Measurements from ENCODE around the gene PALMD.
A peak's percentile ranks its signal among the peaks of the same experiment; 100 is the strongest.

The PALMD gene

GRCh38 chr1:99702221-99702620 is 56.3 kb downstream of the PALMD start:
- DNase-seq: no peak

GRCh38 chr1:99704356-99704816 is 58.5 kb downstream of the PALMD start:
- DNase-seq: no peak

DNA sequence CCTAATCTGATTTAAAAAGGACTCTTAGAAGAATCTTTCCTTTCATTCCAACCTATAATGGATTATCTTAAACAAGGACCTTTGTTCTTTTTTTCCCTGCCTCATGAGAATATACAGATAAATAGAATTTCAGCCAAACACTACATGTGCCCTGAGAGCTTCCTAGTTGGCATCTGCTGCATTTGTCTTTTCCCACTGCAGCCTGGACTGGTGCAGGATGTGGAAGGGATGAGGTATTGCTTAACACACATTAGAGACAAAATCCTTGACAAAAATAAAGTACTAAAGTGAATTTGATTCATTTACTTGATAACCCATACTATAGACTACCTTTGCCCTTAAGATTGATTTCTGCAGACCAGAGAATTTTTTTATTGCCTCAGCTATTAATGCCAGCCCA is 59.5 kb downstream of the PALMD start:
- DNase-seq: no peak

- DNase-seq: peak; percentile 56
Observed at GRCh38 chr1:99707535-99708142, 61.7 kb downstream of the PALMD start.

- DNase-seq: no peak
Observed at GRCh38 chr1:99710994-99711393, 65.1 kb downstream of the PALMD start.

- no peak for DNase-seq
Observed at GRCh38 chr1:99713006-99713405, 67.1 kb downstream of the PALMD start.

- no peak for DNase-seq
Observed at GRCh38 chr1:99717005-99717404, 71.1 kb downstream of the PALMD start.

DNA sequence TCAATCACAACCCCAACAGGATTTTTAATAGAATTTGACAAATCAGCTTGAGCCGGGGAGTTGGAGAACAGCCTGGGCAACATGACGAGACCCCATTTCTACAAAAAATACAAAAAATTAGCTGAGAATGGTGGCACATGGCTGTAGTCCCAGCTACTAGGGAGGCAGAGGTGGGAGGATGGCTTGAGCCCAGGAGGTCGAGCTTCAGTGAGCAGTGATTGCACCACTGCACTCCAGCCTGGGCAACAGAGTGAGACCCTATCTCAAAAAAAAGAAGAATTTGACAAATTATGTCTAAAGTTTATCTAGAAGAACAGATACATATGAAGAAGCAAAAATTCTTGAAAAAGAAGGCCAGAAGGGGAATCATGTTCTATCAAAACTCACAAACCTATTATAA is 77.3 kb downstream of the PALMD start:
- no peak for DNase-seq

GRCh38 chr1:99725996-99726395 is 80.1 kb downstream of the PALMD start:
- no peak for DNase-seq

DNA sequence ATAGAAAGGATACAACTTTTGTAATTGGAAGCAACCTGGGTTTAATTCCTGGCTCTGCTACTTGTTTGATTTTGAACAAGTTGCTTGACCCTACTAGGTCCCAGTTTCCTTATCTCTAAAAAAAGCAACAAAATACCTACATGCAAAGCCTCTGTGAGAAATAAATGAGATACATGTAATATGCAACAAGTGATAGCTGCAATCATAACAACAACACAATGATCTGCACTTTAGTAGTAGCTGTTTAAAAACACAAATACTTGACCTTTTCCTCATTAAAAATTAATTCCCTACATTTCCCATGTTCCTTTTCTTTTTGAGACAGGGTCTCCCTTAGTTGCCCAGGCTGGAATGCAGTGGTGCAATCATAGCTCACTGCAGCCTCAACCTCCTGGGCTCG is 80.5 kb downstream of the PALMD start:
- no peak for DNase-seq

DNA sequence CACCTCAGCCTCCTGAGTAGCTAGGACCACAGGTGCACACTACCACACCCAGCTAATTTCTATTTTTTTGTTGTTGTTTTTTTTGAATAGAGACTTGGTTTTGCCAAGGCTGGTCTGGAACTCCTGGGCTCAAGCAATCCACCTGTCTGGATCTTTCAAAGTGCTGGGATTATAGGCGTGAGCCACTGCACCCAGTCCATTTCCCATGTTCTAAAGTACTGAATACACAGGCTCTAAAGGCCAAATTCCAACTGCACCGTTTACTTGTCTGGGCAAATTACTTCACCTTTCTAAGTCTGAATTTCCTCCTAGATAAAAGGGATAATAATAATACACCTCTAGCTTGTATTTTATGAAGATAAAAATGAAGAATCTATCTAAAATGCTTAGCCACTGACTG is 80.9 kb downstream of the PALMD start:
- DNase-seq: no peak

- DNase-seq: peak; percentile 86
Observed at GRCh38 chr1:99727575-99728185, 81.8 kb downstream of the PALMD start.

GRCh38 chr1:99728494-99729235 is 82.8 kb downstream of the PALMD start:
- peak; percentile 43 for DNase-seq

DNA sequence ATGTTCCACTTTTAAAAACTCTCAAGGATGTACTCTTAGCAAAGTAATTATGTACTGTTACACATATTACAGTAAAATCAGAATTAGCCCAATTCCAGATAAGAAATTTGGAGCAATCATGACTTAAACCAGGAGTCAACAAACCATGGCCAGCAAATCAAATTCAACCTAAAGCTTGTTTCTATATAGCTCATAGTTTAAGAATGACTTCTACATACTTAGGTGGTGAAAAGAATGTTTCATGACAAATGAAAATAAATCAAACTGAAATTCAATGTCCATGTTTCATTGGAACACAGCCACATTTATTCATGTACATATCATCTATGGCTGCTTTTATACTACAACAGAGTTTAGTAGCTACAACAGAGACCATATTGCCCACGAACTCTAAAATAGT is 85.5 kb downstream of the PALMD start:
- peak; percentile 86 for DNase-seq

GRCh38 chr1:99735852-99736251 is 89.9 kb downstream of the PALMD start:
- no peak for DNase-seq

- DNase-seq: peak; percentile 63
Observed at GRCh38 chr1:99737016-99737415, 91.1 kb downstream of the PALMD start.

DNA sequence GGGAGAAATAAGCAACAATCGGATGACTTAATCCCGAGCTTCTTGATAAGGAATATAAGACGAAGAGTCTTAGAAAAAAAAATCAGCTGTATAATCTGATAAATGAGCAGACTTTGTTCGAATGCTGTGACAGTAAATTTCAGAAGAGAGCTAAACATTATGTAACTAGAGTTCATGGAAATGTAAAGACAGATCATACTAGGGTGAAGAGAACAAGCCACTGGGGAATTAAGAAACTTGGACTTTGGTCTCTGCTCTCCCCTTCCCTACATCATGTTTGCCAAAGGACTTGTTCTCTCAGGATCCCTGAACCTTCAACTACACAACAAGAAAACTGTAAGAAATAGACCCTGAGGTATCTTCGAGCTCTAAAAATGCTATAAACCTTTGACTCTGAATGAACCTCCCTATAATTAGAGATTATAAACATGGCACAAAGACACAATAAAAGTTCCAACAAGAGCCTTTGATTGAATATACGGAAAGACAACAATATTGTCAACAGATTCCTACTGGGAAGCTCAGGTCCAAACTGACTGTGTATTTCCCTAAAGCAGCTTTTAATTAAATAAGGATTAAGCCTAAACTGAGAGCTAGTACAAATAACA is 93.0 kb downstream of the PALMD start:
- DNase-seq: no peak

DNA sequence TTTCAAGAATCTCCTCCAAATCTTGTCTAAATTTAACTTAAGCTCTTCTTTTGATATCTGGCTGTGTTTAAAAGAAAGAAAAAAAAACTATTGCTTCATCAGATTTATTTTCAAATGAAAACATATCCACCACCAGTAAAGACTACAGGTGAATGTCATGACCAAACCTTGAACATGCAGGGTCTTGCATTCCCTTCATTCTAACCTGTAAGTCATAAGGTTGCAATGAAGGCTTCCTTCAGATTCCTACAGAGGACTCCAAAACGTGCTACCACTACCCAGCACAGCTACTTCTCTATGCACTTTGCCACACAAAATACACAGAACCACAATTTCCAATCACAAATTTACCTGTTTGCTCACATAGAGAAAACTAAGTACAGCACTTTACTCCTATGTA is 94.2 kb downstream of the PALMD start:
- no peak for DNase-seq
